ENCODE results near the gene HDGFL1.

DNA sequence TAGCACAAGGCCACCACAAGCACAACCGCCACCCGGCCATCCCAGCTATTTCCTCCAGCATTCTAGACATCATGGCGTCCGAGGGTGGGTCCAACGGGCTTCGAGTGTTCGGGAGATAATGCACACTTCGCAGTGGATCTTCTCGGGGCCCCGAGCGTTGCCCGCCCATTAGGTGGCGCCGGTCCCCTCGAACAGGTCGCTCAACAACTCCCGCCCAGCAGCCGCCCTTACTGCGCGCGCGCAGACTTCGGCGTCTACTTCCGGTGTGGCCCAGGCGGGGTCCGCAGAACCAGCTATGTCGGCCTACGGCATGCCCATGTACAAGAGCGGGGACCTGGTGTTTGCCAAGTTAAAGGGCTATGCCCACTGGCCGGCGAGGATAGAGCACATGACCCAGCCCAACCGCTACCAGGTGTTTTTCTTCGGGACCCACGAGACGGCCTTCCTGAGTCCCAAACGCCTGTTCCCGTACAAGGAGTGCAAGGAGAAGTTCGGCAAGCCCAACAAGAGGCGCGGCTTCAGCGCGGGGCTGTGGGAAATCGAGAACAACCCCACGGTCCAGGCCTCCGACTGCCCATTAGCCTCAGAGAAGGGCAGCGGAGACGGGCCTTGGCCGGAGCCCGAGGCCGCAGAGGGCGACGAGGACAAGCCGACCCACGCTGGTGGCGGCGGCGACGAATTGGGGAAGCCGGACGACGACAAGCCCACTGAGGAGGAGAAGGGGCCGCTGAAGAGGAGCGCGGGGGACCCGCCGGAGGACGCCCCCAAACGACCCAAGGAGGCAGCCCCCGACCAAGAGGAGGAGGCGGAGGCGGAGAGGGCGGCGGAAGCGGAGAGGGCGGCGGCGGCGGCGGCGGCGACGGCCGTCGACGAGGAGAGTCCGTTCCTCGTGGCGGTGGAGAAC, at the start of gene HDGFL1:
- TF ChIP-seq POLR2AphosphoS5 (IDR thresholded peaks at IDR 0.05; ENCODE audit: low read depth, low read length) (no peak), SIN3A (IDR thresholded peaks at IDR 0.05; ENCODE audit: borderline replicate concordance, insufficient read depth, low read length) (no peak), TAF1 (IDR thresholded peaks at IDR 0.05; ENCODE audit: borderline replicate concordance, insufficient read depth, low read length) (no peak), FOXP2 (optimal IDR thresholded peaks at IDR 0.05; ENCODE audit: borderline replicate concordance, extremely low read depth, extremely low read length, insufficient read depth) (no peak)
- TF ChIP-seq, protein P1, sequence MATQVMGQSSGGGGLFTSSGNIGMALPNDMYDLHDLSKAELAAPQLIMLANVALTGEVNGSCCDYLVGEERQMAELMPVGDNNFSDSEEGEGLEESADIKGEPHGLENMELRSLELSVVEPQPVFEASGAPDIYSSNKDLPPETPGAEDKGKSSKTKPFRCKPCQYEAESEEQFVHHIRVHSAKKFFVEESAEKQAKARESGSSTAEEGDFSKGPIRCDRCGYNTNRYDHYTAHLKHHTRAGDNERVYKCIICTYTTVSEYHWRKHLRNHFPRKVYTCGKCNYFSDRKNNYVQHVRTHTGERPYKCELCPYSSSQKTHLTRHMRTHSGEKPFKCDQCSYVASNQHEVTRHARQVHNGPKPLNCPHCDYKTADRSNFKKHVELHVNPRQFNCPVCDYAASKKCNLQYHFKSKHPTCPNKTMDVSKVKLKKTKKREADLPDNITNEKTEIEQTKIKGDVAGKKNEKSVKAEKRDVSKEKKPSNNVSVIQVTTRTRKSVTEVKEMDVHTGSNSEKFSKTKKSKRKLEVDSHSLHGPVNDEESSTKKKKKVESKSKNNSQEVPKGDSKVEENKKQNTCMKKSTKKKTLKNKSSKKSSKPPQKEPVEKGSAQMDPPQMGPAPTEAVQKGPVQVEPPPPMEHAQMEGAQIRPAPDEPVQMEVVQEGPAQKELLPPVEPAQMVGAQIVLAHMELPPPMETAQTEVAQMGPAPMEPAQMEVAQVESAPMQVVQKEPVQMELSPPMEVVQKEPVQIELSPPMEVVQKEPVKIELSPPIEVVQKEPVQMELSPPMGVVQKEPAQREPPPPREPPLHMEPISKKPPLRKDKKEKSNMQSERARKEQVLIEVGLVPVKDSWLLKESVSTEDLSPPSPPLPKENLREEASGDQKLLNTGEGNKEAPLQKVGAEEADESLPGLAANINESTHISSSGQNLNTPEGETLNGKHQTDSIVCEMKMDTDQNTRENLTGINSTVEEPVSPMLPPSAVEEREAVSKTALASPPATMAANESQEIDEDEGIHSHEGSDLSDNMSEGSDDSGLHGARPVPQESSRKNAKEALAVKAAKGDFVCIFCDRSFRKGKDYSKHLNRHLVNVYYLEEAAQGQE (IDR thresholded peaks at IDR 0.05; ENCODE audit: insufficient read depth in 1 of 2, low read depth in 2 of 2, low read length in 2 of 2): no peak

Measured in PFSK-1 (cell line).